NB4 (cell line): ENCODE results near the gene ABCE1.

Source experiments
- CTCF ChIP-seq: IDR thresholded peaks from one replicate; pipeline ENCODE4 v1.5.1; 2012; ENCODE audit warnings: low read depth, low read length
- MAX ChIP-seq: IDR thresholded peaks from 2 replicates; pipeline ENCODE4 v1.6.1; 2011; ENCODE audit warnings: low read depth, low read length
- MYC ChIP-seq: IDR thresholded peaks from 2 replicates; pipeline ENCODE4 v1.6.1; 2011; ENCODE audit warnings: low read depth, low read length
- POLR2A ChIP-seq: IDR thresholded peaks from 2 replicates; pipeline ENCODE4 v1.6.1; 2011; ENCODE audit warnings: mild to moderate bottlenecking; ENCODE audit not compliant: insufficient read length; ENCODE audit errors: extremely low read depth

DNA sequence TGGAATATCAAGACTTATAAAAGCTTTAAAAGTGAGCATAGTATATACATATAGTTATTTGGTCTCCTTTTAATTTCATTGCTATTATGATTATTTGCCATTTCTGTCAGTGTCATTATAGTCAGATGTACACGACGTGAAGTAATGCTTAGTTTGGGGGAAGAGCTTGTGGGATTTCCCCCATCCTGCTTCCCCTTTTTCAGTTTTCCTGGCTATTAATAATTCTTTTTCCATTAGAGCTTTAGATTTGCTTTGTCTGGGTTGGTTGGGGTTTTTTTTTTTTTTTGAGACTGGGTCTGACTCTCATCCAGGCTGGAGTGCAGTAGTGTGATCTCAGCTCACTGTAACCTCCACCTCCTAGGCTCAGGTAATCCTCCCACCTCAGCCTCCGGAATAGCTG, 5.4 kb downstream of the ABCE1 start:
- TF ChIP-seq CTCF (no peak), POLR2A (no peak), MAX (no peak), MYC (no peak)
